Endothelial cell of coronary artery (primary cell): ENCODE results near the gene NOS1AP. TPM values are rescaled to one million over a fixed set of nuclear protein-coding genes. Genes with fewer than 3 reads are reported as not detected.

ENCODE experiments used
- total RNA-seq: library from RNA; depleted of rRNA; stranded (reverse); fragments of >200 nt; gene quantifications from 2 replicates; pipeline ENCODE4 v1.2.3, GENCODE V29; 2014

Gene NOS1AP
- total RNA-seq, result 0.66 and 0.81 TPM in 2 replicates

DNA sequence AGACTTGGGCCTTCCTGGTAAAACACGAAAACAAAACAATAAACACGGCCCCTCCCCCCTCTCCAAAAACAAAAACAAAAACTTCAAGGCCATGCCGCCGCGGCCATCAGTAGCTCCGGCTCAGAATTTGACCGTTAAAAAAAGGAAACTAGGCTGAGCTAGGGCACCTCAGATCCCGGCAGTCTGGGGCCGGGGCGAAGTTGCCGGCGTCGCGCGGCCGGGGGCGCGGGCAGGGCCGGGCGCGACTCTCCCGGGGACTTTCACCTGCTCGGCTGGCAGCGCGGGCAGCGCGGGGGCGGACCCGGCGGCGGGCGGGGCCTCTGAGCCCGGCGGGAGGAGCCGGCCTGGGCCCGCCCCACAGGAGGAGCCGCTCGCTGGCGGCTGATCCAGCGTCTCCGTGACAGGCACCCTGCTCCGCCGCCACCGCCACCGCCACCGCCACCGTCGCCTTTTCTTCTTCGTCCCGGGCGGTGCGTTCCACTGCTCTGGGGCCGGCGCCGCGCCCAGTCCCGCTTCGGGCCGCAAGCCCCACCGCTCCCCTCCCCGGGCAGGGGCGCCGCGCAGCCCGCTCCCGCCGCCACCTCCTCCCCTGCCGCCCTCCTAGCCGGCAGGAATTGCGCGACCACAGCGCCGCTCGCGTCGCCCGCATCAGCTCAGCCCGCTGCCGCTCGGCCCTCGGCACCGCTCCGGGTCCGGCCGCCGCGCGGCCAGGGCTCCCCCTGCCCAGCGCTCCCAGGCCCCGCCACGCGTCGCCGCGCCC is at the start of gene NOS1AP:
NOS1AP (plus strand) TSS at position 358 of the 760 bp plus-strand sequence. CDS start 487 bp downstream, outside the sequence.

DNA sequence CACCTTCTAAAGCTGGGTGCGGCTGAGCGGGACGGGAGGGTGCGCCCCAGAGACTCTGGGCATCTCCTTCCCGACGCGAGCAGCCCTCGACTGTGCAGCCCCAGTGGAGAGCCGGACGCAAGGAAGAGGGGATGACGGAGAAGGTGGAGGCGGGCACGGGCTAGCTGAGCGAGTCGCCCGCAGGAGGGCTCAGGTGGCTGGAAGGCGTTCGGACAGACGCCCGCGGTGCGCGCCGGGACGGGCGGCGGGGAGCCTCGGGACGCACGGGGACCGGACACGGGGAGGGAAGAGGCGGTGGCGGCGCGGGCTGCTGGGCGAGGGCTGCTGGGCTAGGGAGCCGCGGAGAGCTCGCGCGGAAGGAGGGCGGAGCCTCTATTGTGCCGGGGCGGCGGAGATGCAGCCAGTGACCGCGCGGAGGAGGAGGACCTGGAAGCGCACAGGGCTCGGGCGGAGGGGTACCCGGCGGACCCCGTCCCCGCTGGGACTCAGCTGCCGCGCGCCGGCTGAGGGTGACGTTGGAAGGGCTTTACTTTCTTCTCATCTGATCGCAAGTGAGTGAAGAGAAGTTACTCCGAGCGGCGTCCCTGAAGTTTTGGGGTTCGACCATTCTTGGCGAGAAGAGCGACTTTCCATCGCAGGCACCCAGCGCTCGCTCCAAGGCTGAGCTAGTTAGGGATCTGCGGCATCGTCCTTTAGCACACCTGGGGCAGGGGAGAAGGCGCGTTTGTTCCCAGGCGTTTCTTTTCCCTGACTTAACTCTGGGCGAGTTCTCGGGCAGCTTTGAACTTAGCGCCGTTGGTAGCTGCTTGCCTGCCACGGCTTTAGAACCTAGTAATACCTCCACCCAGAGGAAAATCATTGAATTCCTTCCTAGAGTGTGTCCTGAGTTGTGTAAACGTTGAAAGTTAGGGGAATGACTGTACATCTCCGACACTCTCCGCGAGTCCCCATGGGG is 45.7 kb upstream of the NOS1AP start, which contains the start of gene OLFML2B:
OLFML2B (minus strand) TSS at position 323 of the 955 bp plus-strand sequence. CDS start 439 bp downstream, outside the sequence.

DNA sequence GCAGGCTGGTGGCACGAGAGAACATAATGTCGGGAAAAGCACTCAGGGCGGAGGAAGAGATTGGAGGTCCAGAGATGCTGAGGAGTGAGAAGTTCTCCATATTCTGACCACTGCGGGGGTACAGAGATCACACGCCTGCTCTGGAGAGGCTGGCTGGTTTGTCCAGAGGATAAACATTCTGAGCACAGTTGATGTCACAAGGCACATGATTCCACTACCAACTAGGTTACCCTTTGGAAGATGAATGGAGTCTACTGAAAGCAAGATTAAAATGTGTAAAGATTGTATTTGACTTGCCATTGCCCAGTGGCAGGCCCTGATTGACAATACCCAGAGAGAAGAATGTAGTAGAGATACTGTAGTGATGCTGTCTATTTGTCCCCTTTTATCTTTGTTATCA is 307.2 kb downstream of the NOS1AP start, which contains the start of gene SPATA46:
SPATA46 (minus strand) TSS at position 164 of the 400 bp plus-strand sequence; CDS start at position 100, 64 bp downstream.

DNA sequence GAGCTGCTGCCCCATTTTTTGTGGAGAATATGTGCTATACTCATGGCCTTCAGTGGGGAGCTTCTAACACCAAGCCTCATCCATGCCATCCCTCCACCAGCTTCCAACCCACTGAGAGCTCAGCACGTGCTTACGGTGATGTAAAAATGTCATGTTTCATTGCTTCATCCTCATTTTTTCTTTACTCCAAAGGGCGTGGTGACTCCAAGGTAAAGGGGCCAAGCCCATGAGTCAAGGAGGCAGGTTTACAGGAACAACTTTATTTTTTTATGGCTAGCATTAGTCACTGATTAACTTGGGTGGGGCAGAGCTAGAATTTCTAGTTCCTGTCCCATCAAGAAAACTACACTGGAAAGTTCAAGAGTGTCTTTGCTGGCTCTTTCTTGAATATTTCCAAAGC is 311.9 kb downstream of the NOS1AP start, which contains the start of gene C1orf226:
C1orf226 (plus strand) TSS at position 346 of the 400 bp plus-strand sequence. CDS start 174 bp downstream, outside the sequence.

DNA sequence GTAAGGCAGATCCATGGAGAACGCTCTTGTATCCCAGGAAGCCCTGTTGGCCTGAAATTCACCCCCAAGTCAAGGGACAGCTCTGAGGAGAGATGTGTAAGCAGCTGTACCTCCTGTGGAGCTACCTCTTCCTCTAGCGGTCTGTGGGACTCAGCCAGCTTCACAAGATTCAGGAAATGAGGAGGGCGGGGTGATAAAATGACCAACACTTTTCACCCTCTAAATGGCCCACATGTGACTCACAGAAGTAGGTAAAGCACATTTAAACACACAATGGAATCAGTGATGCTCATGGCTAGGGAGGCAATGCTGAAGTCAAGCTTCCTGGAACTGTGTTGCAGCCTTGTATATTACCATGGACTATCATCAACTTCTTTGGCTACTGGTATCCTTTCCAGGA is 342.5 kb downstream of the NOS1AP start, which contains the start of gene SH2D1B:
SH2D1B (minus strand) TSS at position 135 of the 400 bp plus-strand sequence; CDS start at position 15, 120 bp downstream.

Other genes with a start within 250 kb of the NOS1AP start
- 0.09 and 0.28 TPM in 2 replicates for gene OLFML2B, start 45.8 kb upstream of the NOS1AP start, total RNA-seq